Vagina (tissue), 2 donors: ENCODE results near the gene GRAMD4.

Source experiments
- CTCF ChIP-seq, 3 experiments: fragments of 450-650 bp in 2 of 3; fragments of 200-600 bp in 1 of 3; sonication (generic) in 1 of 3; IDR thresholded peaks; one replicate each; pipeline ENCODE4 v1.5.1; 2017 to 2019; ENCODE audit warnings: antibody characterized with exemption in 3 of 3, mild to moderate bottlenecking in 2 of 3, moderate library complexity in 2 of 3
- POLR2A ChIP-seq, 2 donors: fragments of 450-650 bp; IDR thresholded peaks; one replicate each; pipeline ENCODE4 v1.6.1; 2017; ENCODE audit warnings: antibody characterized with exemption in 2 of 2, mild to moderate bottlenecking in 2 of 2, moderate library complexity in 2 of 2
- POLR2AphosphoS5 ChIP-seq, 2 donors: sonication (generic); formaldehyde crosslinking; IDR thresholded peaks; one replicate each; pipeline ENCODE4 v1.9.0; 2017; ENCODE audit warnings: antibody characterized with exemption in 2 of 2, mild to moderate bottlenecking in 2 of 2, low read depth in 1 of 2; ENCODE audit not compliant: insufficient read depth in 1 of 2

DNA sequence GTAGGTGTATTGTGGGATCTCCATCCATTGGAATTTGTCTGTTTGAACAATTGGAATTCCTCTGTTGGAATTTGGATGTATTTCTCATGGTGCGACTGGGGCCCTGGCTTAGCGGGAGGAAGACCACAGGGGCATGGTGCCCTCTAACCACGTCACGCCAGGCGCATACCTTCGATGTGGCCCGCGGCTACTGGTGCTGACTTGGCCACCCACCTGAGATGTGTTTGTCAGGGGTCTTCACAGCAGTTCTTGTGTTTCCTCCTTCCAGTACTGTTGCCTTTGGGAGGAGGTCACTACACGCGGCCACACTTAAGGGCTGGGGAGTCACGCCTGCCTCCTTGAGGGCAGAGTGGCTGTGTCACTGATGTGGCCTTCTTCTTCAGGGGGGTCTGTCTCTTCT is 36.6 kb upstream of the GRAMD4 start:
- TF ChIP-seq POLR2A (IDR thresholded peaks at IDR 0.05), result no peak
- no peak for TF ChIP-seq CTCF (IDR thresholded peaks at IDR 0.05)
- no peak for TF ChIP-seq POLR2AphosphoS5 (IDR thresholded peaks at IDR 0.05; ENCODE audit: insufficient read depth in 1 of 2, low read depth in 1 of 2)
